Measurements from ENCODE around the gene PRR5. TPM values are rescaled to one million over a fixed set of nuclear protein-coding genes. Genes with fewer than 3 reads are reported as not detected.
"Not testable (repeated sequence)": the region's sequence is repeated elsewhere in the genome, so short reads cannot be mapped to it uniquely, and the experiment has no call there.

Gene PRR5, protein sequence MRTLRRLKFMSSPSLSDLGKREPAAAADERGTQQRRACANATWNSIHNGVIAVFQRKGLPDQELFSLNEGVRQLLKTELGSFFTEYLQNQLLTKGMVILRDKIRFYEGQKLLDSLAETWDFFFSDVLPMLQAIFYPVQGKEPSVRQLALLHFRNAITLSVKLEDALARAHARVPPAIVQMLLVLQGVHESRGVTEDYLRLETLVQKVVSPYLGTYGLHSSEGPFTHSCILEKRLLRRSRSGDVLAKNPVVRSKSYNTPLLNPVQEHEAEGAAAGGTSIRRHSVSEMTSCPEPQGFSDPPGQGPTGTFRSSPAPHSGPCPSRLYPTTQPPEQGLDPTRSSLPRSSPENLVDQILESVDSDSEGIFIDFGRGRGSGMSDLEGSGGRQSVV
- total RNA-seq: 10 to 100 TPM in 1 of 2 donors, 1 to 10 TPM in 1; 7.3 to 30.0 TPM

DNA sequence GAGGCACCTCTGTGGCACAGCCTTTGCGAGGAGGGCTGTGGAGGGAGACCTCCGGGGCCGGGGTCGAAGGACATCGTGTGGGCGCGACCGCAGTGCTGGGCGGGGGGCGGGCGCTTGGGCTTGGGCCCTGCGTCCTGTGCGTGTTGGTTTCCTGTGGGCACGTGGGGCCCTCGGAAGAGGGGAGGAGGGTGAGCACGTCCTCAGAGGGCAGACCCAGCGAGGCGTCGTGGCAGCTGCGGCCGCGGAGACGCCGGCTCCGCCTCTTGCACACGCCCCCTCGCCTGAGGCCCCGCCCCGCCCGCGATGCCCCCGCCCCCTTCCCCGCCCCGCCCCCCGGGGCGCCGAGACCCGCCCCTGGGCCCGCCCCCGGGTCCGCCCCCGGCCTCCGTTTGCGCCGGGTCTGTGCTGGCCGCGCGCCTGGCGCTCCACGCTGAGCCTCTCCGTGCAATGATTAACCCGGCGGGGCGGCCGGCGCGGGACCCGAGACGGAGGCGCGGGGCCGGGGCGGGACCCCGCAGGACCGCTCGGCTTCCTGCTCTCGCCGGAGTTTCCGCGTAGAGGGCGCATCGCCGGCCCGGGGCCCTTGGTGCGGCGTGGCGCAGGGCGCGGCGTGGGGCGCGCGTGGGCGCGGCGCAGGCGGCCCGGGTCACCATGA lies at the start of gene PRR5:
Gene PRR5, plus strand, starts transcription at position 381 of the 655 bp plus-strand sequence. Its CDS starts 271 bp downstream, at position 652.
- H3K4me1 ChIP-seq (ENCODE audit: control insufficient read depth in 1 of 2, low read depth in 2 of 2): peaks cover 7% of the 10 kb centered on the region in 2 donors
- no peak for DNase-seq (ENCODE audit: low spot score)
- H3K4me3 ChIP-seq: peak within 1 kb of the TSS; percentile 70
- ATAC-seq (ENCODE audit: insufficient number of reproducible peaks, low FRiP score, low read depth): no peak
- H3K36me3 ChIP-seq: no peaks in the 10 kb centered on the region
- H3K9me3 ChIP-seq: no peaks in the 10 kb centered on the region
- no peak within 1 kb of the TSS for H3K27ac ChIP-seq
- no peaks in the 10 kb centered on the region for H3K27me3 ChIP-seq (replicated peaks; ENCODE audit: insufficient read depth)
- TF ChIP-seq, protein P1, sequence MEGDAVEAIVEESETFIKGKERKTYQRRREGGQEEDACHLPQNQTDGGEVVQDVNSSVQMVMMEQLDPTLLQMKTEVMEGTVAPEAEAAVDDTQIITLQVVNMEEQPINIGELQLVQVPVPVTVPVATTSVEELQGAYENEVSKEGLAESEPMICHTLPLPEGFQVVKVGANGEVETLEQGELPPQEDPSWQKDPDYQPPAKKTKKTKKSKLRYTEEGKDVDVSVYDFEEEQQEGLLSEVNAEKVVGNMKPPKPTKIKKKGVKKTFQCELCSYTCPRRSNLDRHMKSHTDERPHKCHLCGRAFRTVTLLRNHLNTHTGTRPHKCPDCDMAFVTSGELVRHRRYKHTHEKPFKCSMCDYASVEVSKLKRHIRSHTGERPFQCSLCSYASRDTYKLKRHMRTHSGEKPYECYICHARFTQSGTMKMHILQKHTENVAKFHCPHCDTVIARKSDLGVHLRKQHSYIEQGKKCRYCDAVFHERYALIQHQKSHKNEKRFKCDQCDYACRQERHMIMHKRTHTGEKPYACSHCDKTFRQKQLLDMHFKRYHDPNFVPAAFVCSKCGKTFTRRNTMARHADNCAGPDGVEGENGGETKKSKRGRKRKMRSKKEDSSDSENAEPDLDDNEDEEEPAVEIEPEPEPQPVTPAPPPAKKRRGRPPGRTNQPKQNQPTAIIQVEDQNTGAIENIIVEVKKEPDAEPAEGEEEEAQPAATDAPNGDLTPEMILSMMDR (IDR thresholded peaks at IDR 0.05): no peak

DNA sequence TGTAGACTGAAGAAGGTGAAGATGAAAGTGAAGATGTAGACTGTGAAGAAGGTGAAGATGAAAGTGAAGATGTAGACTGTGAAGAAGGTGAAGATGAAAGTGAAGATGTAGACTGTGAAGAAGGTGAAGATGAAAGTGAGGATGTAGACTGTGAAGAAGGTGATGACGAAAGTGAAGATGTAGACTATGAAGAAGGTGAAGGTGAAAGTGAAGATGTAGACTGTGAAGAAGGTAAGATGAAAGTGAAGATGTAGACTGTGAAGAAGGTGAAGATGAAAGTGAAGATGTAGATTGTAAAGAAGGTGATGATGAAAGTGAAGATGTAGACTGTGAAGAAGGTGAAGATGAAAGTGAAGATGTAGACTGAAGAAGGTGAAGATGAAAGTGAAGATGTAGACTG lies 49.1 kb upstream of the PRR5 start:
- ATAC-seq (ENCODE audit: insufficient number of reproducible peaks, low FRiP score, low read depth); H3K27me3 ChIP-seq (replicated peaks; ENCODE audit: insufficient read depth); DNase-seq (ENCODE audit: low spot score); H3K4me3 ChIP-seq; H3K4me1 ChIP-seq (ENCODE audit: control insufficient read depth in 1 of 2, low read depth in 2 of 2); H3K9me3 ChIP-seq; H3K36me3 ChIP-seq; H3K27ac ChIP-seq: not testable (repeated sequence)

DNA sequence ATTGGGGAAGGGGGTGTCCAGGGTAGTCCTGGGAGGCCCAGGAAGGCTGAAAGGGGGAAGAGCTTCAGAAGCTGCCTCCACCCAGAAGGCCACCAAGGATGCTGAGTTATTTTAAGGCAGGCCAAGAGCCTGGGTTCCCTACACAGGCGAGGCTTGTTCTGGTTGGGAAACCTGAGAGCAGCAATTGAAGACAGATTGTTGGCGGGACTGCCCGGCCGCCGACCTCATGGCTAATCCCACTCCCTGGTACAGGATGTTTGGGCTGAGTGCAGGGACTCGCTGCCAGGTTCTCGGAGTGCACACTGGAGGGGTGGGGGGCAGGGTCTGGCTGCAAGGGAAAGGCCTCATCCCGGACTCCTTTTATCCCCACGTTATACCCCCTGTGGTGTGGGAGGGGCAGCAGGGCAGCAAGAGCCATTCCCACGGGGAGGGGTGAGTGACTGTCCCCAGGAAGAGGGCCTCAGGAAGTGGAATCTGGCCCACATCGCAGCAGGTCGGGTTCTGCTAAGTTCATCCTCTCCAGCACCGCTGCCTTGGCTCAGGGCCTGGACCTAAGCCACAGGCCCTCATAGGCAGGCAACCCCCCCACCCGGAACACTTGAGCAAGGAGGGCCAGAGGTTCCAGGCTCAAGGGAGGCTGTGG lies 43.6 kb upstream of the PRR5 start:
- no peak for DNase-seq (ENCODE audit: low spot score)
- ATAC-seq (ENCODE audit: insufficient number of reproducible peaks, low FRiP score, low read depth): no peak
- H3K4me1 ChIP-seq (ENCODE audit: control insufficient read depth in 1 of 2, low read depth in 2 of 2): peaks cover 3 to 15% of the 10 kb centered on the region in 2 donors
- TF ChIP-seq, protein P1 (IDR thresholded peaks at IDR 0.05): no peak
- no peak overlapping the region for H3K4me3 ChIP-seq
- H3K27me3 ChIP-seq (replicated peaks; ENCODE audit: insufficient read depth): no peaks in the 10 kb centered on the region
- no peaks in the 10 kb centered on the region for H3K9me3 ChIP-seq
- no peaks in the 10 kb centered on the region for H3K36me3 ChIP-seq
- H3K27ac ChIP-seq: no peak overlapping the region

DNA sequence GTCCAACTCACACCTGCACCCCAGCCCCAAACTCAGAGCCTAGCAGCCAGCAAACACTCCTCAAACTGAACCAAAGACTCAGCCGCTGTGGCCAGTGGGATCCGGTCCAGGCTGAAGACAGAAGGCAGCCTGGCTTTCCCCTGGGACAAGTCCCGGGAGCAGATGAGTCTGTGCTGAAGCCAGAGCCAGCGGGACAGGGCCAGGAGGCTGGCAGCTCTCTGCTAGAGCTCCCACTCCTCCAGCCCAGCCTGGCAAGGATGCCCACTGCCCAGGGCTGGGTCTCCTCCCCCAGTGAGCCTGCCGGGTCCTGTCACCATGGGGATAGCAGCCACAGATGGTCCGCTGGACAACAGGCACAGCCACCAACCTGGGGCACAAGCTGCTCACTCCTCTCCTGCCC lies 42.9 kb upstream of the PRR5 start:
- Histone ChIP-seq H3K27me3 (replicated peaks; ENCODE audit: insufficient read depth) (no peaks in the 10 kb centered on the region), H3K4me1 (ENCODE audit: control insufficient read depth in 1 of 2, low read depth in 2 of 2) (peaks cover 3 to 15% of the 10 kb centered on the region in 2 donors), H3K27ac (no peak overlapping the region), H3K9me3 (no peaks in the 10 kb centered on the region), H3K36me3 (no peaks in the 10 kb centered on the region), H3K4me3 (no peak overlapping the region)
- TF ChIP-seq, protein P1 (IDR thresholded peaks at IDR 0.05): no peak
- ATAC-seq (ENCODE audit: insufficient number of reproducible peaks, low FRiP score, low read depth): no peak
- DNase-seq (ENCODE audit: low spot score): no peak

DNA sequence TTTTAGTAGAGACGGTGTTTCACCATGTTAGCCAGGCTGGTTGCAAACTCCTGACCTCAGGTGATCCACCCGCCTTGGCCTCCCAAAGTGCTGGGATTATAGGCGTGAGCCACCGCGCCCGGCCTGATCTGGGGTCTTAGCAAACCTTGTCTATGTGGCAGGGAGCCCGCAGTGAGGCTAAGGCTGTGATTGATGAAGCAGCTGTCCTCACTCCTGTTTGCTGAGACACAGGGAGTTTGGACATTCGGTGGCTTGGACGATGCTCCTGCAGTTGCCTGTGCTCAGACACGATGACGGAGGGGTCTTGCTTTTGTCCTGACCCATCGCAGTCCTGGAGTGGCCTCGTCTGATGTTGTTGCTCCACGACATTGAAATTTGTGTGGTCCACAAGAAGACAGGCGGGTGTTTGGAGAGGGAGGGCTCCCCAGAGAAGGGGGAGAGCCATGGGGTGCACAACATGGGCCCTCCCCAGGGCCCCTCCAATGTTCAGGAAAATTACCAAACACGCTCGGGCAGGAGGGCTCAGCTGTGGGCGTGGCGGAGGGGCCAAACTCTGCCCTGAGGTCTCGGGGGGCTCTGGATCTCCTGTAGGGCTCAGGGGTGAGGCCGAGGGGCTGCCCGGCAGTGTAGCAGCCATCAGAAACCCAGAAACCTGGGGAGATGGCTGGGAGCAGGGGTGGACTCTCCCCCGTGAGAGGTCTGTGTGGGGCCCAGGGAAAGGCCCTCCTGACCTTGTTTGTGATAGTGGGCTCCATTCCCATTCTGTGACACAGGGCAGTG lies 41.8 kb upstream of the PRR5 start:
- TF ChIP-seq, protein P1 (IDR thresholded peaks at IDR 0.05): no peak
- no peaks in the 10 kb centered on the region for H3K27me3 ChIP-seq (replicated peaks; ENCODE audit: insufficient read depth)
- no peak for DNase-seq (ENCODE audit: low spot score)
- no peaks in the 10 kb centered on the region for H3K36me3 ChIP-seq
- no peak overlapping the region for H3K4me3 ChIP-seq
- ATAC-seq (ENCODE audit: insufficient number of reproducible peaks, low FRiP score, low read depth): no peak
- H3K9me3 ChIP-seq: no peaks in the 10 kb centered on the region
- H3K4me1 ChIP-seq (ENCODE audit: control insufficient read depth in 1 of 2, low read depth in 2 of 2): peaks cover 3 to 15% of the 10 kb centered on the region in 2 donors
- H3K27ac ChIP-seq: no peak overlapping the region
